ENCODE results near the gene STX2.
A peak's percentile ranks its signal among the peaks of the same experiment; 100 is the strongest.
"Not testable (repeated sequence)": the region's sequence is repeated elsewhere in the genome, so short reads cannot be mapped to it uniquely, and the experiment has no call there.

STX2 gene

DNA sequence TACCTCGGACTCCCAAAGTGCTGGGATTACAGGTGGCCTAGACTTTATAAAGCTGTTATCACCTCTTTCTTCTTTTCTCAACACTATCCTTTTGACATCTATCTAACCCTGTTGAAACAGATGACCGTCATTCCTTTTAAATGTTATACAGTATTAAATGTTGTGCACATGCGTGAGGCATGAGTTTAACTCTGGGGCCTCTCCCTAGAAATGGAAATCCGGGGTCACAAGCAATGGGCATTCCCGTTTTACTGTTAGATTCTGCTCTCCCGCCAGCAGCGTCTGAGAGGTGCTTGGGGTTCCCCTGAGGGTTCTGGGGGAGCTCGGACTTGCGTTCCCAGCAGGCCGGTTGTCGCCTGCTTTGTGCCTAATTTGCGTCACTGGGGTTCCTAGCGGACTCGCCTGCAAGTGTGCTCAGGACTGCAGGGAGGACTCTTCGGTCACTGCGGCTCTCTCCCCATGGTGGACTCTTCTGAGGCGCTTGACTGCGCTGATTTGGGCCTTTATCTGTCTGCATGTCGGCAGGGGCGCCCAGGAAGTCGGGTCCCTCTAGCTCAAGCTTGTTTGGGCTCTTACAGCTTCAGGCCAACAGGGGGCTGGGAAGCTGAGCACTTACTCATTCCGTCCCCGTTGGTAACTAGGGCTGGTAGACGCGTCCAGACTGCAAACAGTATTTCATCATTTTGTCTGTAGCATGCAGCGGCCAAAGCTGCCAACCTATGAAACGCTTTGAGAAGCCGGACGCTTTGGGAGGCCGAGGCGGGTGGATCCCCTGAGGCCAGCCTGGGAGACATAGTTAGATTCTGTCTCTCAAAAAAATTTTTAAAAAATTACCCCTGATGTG lies 31.6 kb upstream of the STX2 start:
- DNase-seq (ENCODE audit: low spot score): peak; percentile 81

DNA sequence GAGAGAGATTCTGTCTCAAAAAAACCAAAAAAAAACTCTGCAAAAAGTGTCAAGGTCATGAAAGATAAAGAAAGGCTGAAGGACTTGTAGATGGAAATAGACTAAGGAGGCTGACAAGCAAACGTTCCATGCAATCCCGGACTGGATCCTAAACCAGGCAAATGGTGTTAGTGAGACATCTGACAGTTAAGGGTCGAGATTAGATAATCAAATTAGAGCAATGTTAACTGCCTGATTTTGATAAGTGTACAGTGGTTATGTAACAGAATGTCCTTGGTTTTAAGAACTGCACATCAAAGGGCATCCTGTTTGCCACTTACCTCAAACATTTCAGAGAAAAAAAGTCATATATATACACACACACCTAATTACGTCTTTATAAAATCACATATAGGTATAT lies 29.4 kb upstream of the STX2 start:
- no peak for DNase-seq (ENCODE audit: low spot score)

- no peak for DNase-seq (ENCODE audit: low spot score)
Observed at GRCh38 chr12:130863298-130863697, 24.2 kb upstream of the STX2 start.

- not testable (repeated sequence) for DNase-seq (ENCODE audit: low spot score)
Observed at GRCh38 chr12:130862771-130863170, 23.7 kb upstream of the STX2 start.

DNA sequence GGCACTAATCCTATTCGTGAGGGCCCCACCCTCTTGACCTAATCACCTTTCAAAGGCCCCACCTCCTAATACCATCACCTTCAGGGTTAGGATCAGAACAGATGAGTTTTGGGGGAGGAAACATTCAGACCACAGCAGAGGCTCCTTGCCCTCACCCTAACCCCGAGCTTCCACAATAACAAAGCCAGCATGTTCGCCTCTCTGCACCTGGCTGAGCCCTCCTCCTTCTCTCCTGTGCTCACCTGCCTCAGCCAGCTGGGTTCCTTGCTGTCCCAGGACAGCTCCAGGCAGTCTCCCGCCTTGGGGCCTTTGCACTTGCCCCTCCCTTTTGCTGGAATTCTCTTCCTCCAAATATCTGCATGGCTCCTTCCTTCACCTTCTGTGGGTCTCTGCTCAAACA lies 23.1 kb upstream of the STX2 start:
- DNase-seq (ENCODE audit: low spot score): no peak

GRCh38 chr12:130860311-130860710 lies 21.3 kb upstream of the STX2 start:
- no peak for DNase-seq (ENCODE audit: low spot score)

GRCh38 chr12:130859161-130859560 lies 20.1 kb upstream of the STX2 start:
- no peak for DNase-seq (ENCODE audit: low spot score)

GRCh38 chr12:130858084-130858483 lies 19.0 kb upstream of the STX2 start:
- DNase-seq (ENCODE audit: low spot score): no peak

GRCh38 chr12:130856088-130856487 lies 17.0 kb upstream of the STX2 start:
- DNase-seq (ENCODE audit: low spot score): no peak

DNA sequence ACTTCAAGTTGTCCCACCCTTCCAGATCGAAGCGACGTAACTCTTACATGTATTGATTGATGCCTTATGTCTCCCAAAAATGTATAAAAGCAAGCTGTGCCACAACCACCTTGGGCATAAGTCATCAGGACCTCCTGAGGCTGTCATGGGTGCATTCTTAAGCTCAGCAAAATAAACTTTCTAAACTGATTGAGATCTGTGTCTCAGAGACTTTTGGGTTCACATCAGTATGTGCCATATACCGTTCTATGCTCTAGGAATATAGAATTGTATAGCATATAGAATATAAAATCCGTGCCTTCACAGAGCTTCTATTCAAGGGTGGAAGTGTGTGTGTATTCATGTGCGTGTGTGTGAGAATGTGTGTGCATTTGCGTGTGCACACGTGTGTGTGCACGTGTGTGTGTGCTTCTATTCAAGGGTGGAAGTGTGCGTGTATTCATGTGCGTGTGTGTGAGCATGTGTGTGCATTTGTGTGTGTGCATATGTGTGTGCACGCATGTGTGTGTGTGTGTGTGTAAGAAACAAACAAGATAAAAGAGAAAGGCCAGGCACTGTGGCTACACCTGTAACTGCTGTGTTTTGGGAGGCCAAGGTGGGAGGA lies 11.5 kb upstream of the STX2 start:
- no peak for DNase-seq (ENCODE audit: low spot score)

DNA sequence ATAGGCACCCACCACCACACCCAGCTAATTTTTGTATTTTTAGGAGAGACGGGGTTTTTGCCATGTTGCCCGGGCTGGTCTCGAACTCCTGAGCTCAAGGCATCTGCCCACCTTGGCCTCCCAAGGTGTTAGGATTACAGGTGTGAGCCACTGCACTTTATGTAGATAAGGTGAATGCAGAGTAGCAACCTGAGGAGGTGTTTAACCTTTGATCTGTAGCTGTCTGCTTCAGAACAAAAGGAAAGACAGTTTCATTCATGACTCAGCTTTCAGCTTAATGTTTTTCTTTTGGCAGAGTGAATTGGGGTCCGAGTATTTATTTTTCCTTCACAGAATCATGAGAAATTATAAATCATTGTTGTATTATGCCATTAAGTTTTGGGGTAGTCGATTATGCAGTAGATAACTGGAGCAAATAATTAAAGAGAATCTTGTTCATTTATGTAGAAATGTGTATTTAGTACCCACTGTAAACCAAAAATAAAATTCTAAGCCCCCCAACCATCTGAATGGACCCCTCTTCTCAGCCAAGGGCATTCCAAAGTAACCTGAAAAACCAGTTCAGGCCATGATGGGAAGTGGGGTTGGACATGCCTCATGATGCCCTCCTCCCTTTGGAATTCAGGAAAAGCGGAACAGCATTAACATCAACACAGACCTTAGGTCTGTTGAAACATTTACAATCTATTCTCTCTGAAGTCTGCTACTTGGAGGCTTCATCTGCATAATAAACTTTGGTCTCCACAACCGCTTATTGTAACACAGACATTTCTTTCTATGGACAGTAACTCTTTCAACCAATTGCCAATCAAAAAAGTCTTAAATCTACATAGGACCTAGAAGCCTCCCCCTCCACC lies 10.7 kb upstream of the STX2 start:
- peak; percentile 59 for DNase-seq (ENCODE audit: low spot score)

DNA sequence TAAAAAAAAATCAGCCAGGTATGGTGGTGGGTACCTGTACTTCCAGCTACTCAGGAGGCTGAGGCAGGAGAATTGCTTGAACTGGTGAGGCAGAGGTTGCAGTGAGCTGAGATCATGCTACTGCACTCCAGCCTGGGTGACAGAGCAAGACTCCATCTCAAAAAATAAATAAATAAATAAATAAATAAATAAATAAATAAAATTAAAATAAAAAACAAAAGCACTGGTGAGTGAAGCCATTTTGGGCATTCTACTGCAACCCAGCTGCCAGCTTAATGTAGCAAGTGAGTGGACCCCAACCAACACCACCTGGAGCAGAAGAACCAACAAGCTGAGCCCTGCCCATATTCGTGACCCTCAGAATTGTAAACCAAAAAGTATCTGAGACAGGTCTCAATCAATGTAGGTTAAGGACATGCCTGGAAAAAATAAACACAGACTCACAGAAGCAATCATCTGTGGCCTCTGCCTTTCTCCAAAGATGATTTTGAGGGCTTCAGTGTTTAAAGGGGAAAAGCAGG lies 9.8 kb upstream of the STX2 start:
- not testable (repeated sequence) for DNase-seq (ENCODE audit: low spot score)

DNA sequence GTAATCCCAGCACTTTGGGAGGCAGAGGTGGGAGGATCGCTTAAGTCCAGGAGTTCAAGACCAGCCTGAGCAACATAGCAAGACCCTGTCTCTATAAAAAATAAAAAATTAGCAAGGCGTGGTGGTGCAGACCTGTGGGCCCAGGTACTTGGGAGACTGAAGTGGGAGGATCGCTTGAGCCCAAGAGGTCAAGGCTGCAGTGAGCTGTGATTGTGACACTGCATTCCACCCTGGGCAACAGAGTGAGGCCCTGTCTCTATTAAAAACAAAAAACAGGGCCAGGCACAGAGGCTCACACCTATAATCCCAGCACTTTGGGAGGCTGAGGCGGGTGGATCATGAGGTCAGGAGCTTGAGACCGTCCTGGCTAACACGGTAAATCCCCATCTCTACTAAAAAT lies 9.1 kb upstream of the STX2 start:
- not testable (repeated sequence) for DNase-seq (ENCODE audit: low spot score)

- DNase-seq (ENCODE audit: low spot score): no peak
Observed at GRCh38 chr12:130847112-130847511, 8.1 kb upstream of the STX2 start.

DNA sequence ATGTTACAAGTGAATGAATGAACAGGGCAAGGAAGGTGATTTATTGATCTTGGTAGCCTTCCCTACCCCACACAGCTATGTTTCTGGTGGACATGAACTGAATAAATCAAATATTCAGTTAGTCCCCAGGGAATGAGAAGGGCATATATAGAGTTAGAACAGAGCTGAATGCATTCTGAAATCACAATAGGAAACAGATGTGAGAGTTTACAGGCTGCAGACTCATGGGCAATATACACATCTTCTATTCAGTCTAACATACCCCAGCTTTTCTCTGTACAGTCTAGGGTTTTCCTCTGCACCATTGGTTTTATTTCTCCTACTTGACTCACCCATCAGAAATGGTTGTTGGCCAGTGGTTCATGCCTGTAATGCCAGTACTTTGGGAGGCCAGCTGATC lies 7.3 kb upstream of the STX2 start:
- DNase-seq (ENCODE audit: low spot score): no peak

DNA sequence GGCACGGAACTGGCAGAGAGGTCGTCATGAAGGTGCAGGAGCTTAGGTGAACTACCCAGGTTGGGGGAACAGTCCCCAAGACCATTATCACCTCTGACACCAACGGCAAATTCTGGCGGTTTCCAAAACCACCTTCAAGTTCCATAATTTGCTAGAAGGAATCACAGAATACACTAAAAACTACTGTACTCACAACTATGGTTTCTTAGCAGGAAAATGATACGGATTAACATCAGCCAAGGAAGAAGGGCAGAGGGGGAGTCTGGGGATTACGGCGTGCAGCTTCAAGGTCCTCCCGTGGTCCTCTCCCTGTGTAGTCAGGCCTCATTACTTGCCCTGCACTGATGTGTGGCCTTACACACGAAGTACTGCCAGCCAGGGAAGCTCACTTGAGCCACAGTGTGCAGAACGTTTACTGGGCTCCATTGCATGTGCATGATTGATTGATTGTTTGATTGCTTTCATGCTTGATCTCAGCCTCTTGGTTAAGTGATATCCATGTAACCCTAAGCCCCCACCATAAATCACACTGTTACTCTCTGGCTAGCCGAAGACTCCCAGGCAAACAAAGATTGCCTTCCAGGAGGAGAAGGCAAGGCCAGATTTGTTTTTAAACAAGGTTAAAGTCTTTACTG lies 837 bp upstream of the STX2 start:
- no peak for DNase-seq (ENCODE audit: low spot score)

DNA sequence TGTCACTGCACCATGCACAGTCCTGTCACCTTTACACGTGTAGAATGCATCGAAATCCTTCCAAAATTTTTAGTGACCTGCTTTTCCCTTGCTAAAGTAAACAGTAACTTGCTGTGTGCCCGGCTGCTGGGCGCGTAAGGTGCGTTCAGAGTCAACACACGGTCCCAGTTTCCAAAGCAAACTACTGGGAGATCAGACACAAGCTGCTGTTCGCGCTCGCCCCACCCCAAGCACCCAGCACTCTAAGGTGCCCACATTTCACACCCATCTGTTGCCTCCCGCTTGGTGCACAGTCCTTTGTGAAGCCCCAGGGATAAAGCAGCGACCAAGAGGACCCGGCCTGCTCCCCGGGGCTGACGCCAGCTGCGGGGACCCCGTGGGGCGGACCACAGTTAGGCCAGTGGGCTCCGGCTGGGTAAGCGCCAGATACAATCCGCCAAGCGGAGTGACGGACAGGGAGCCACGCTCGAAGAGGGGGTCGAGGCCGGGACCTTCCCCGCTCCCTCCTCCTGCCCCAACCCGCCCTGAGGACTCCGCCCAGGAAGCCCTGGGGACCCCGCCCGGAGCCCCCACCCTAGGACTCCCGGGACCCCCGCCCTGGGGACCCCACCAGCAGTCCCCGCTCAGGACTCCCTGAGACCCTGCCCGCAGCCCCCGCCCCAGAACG lies 633 bp downstream of the STX2 start:
- DNase-seq (ENCODE audit: low spot score): peak; percentile 19

DNA sequence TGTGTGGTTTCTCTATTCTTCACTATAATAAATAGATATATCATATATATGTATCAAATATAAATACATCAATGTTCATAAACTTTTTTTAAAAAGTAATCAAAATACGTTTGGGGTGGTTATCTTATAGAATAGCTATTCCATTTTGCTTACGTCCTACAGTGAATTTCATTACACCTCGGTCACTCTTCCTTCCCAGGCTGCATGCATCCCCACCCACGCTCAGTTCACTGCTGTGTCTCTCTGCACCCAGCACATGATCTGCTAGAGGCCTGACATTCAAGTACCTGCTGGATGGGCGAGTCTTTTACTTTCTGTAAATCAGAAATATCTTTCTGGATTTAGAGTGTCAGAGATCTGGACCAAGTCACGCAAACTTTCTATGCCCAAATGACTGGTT lies 3.6 kb downstream of the STX2 start:
- DNase-seq (ENCODE audit: low spot score): no peak

DNA sequence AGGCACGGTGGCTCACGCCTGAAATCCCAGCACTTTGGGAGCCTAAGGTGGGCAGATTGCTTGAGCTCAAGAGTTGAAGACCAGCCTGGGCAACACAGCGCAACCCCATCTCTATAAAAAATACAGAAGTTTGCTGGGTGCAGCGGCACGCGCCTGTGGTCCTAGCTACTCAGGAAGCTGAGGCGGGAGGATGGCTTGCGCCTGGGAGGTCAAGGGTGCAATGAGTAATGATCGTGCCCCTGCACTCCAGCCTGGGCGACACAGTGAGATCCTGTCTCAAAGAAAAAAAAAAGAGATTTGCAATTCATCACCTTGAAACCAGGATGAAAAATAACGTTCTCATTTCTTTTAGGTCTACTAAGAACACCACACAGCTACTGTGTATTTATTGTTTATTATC lies 4.0 kb downstream of the STX2 start:
- DNase-seq (ENCODE audit: low spot score): no peak

DNA sequence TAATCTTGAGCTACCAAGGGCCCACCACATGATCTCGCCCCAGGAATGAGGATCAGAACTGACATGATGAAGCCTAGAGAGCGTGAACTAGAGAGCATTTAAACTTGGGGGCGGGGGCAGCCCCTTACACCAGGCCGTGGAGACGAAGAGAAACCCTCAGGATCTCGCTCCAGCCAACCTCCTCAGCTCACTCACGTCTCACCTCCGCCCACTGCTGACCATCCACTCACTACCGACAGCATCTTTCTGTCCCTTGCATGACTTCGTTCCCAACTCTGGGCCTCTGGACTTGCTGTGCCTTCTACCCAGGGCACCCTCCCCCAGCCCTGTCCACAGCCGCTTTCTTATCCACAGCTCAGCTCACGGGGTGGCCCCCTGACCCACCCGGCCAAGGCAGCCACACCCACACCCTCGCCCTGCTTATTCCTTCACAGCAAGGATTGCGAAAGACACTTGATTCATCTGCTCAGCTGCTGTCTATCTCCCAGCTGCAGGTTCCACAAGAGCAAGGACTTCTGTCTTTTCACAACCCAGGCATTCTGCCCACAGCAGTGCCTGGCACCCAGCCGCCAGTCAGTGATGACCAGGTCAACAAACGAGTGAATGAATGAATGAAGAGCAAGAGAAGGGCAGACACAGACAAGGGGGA lies 6.4 kb downstream of the STX2 start:
- DNase-seq (ENCODE audit: low spot score): no peak

DNA sequence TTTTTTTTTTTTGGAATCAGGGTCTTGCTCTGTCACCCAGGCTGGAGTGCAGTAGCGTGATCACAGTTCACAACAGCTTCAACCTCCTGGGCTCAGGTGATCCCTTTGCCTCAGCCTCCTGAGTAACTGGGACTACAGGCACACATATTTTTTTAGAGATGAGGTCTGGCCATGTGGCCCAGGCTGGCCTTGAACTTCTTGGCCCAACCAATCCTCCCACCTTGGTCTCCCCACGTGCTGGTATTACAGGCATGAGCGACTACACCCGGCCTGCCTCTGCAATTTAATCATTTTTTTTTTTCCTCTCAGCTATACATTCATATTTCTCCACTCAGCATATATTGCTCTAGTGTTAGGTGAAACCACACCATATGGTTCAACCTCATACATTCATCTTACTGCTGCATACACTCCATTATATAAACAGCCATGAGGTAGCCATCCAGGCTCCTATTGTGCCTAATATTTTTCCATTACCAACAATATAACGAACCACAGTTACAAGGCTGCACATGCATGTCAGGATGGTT lies 7.1 kb downstream of the STX2 start:
- DNase-seq (ENCODE audit: low spot score): no peak

Data from LoVo (cell line).